ENCODE measurements around the gene HEATR5B.

The HEATR5B gene

DNA sequence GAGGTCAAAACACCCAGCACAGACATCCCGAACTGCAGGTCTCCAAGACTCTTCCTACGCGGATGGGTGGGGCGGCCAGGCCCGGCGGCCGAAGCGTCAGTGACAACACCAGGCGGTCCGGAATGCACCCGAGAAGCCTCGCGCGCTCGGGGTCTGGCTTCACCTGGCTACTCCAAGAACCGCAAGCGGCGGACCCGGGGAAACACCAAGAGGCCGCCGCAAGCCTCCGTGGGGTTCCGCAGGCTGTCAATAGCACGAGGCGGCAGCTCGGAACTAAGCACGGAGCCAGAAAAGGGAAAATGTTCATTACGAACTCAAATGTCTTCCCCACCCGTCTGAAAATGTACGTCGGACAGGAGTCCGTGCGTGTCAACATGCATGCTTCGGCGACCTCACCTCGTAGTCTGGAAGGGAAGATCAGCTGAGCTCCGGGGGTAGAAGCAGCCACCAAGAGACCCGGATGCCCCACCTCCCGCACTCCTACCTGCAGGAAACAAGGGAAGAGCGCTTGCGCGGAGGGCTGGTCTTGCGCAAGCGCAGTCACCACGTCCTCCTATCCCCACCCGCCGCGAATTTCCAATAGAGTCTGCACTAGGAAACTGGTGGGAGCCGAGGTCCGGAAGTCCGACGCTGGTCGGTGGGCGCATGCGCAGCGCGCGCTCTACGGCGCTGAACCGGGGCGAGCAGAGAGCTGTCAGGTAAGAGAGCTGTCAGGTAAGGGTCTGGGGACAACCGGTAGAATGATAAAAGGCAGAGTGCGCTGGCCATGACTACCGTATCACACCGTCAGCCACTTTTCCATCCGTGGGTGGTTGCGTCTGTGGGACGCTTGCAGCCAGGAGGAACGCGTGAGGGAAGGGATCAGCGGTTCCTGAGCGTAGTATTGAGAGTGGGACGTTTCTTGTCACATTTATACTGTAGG is at the start of gene HEATR5B, which contains the start of gene GPATCH11:
TSS of gene HEATR5B (minus strand) at position 500 of the 922 bp plus-strand sequence. CDS start 958 bp downstream, outside the sequence.
TSS of gene GPATCH11 (plus strand) at position 646 of the 922 bp plus-strand sequence. CDS start 3,864 bp downstream, outside the sequence.
- DNase-seq (ENCODE audit: low read depth): peak; percentile 73

- DNase-seq (ENCODE audit: low read depth): no peak
Measured at GRCh38 chr2:37132914-37133313, 48.7 kb upstream of the HEATR5B start.

- DNase-seq (ENCODE audit: low read depth): no peak
Measured at GRCh38 chr2:37125416-37125815, 41.2 kb upstream of the HEATR5B start.

DNA sequence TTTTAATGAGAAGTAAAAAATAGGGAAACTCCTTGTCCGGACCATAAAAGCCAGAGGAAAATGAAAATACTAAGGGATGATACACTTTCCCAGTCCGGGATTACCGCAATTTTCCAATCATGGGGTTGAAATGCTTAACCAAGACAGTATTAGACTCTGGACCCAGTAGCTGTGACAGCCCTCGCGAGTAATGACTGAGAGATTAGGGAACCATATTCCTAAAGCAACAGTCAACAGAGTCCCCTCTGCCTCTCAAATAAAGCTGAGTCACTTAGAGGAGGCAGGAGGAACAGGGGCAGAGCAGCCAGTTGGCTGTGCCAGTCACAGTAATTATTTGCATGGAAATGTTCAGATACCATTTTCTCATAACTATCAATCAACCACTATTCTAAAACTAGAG is 35.0 kb upstream of the HEATR5B start:
- DNase-seq (ENCODE audit: low read depth): no peak

- no peak for DNase-seq (ENCODE audit: low read depth)
Measured at GRCh38 chr2:37117566-37117965, 33.4 kb upstream of the HEATR5B start.

DNA sequence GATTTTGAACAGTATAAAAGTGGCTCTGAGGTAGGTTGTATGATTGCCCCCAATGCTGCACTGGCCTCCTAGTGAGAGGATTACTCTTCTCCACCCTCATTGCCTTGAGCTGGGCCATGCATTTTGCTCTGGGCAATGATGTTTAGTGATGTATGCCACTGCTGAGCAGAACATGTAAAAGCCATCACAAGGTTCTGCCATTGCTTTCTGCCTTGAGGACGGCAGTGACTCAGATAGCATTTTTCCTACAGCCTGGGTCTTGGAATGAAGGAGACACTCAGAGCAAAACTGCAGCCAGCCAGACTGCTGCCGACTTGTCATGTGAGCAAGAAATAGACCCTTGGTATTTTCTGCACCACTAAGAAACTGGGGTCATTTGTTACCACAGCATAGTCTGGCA is 27.8 kb upstream of the HEATR5B start:
- no peak for DNase-seq (ENCODE audit: low read depth)

GRCh38 chr2:37110306-37111212 is 26.4 kb upstream of the HEATR5B start:
- DNase-seq (ENCODE audit: low read depth): no peak

DNA sequence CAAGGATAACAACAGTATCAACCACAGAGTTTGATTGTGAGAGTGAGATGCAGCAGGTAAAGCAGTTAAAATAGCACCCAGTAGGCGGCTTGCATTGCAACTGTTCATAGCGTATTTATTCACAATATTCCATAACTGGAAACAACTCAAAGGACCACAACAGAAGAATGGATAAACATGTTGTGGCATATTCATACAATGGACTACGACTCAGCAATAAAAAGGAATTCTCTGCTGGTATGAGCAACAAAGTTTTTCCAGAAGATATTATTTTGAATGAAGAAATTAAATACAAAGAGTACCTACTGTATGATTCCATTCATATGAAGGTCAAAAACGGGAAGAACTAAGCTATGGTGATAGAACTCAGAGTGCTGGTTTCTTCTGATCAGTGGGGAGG is 25.4 kb upstream of the HEATR5B start:
- no peak for DNase-seq (ENCODE audit: low read depth)

DNA sequence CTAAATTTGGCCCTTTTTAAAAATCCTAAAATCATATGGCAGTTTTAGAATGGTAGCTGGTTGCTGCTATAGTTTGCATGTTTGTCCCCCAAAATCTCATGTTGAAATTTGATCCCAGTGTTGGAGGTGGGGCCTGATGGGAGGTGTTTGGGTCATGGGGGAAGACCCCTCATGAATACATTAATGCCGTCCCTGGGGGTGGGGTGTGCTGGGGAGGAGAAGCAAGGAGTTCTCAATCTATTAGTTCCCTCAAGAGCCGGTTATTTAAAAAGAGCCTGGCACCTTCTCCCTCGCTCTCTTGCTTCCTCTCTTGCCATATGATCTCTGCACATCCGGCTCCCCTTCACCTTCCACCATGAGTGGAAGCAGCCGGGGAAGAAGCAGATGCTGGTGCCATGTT is 21.0 kb upstream of the HEATR5B start:
- DNase-seq (ENCODE audit: low read depth): no peak

GRCh38 chr2:37104178-37104577 is 20.0 kb upstream of the HEATR5B start:
- no peak for DNase-seq (ENCODE audit: low read depth)

GRCh38 chr2:37102588-37102987 is 18.4 kb upstream of the HEATR5B start:
- no peak for DNase-seq (ENCODE audit: low read depth)

DNA sequence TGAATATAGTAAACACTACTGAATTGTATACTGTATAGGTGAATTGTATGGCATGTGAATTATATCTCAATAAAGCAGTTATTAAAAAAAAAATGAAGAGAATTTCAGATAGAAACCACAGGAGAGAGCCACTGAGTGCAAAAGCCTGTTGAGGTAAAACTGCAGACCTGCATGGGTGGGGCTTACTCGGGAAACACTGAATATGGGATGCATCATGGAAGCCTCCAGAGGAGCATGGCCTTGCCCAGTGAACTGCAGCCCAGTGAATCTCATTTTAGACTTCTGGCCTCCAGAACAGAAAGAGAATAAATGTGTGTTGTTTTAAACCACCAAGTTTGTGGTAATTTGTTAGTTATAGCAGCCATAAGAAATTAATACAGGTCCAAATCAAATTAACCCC is 15.9 kb upstream of the HEATR5B start:
- no peak for DNase-seq (ENCODE audit: low read depth)

DNA sequence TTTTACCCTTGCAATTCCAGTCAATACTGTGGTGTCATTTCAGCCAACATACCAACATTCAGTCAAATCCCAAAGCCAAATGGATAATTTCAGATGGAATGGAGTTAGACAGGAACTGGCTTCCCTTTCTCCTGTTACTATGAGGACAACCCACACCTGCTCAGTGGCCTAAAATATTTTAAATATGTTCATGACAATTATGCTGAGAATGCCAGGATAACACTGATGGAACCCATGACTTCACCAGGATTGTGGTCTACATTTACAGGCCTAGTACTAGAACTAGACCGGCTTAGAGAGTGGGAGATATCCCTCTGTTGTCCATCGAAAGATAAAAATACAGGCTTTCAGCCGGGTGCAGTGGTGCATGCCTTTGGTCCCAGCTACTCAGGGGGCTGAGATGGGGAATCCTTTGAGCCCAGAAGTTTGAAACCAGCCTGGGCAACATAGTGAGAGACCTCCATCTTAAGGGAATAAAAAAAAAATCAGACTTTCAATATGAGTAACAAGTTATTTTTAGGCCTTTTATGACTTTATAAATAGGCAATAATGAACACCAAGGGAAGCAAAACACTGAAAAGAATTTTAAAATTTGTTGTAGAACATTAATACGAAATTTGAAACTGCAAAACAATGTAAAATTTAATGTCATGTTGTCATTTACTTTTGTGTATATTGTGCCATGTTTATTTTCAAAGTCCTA is 14.4 kb upstream of the HEATR5B start:
- DNase-seq (ENCODE audit: low read depth): no peak

DNA sequence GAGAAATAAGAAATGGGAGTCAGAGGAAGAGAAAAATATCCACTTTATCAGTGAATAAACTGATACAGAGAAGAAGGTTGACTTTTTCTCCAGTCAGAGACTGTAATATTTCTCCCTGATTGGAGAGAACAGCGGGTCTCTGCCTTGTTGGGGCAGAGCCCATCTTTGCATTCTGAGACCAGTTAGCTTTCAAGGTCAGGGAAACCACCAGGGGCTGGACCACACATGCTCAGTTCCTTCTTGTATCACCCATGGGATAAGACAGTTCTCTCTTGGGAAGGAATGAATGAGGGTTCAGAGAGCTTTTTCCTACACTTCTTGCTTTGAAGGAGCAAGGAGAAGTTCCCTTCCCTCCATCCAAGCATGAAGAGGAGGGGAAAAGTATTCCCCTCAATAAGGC is 12.4 kb upstream of the HEATR5B start:
- no peak for DNase-seq (ENCODE audit: low read depth)

DNA sequence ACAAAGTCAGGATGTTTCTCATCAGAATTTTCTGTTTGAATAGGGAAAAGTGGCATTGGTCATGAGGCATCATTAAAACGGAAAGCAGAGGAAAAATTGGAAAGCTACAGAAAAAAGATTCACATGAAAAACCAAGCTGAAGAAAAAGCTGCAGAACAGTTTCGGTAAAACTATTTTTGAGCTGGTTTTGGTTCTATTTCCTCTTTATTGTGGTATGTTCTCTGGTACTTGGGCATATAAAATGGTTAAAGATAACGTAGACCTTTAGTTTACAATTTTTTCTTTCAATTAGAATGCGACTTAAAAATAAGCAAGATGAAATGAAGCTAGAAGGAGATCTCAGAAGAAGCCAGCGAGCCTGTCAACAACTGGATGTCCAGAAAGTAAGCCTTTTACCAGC is 7.7 kb upstream of the HEATR5B start:
- no peak for DNase-seq (ENCODE audit: low read depth)

DNA sequence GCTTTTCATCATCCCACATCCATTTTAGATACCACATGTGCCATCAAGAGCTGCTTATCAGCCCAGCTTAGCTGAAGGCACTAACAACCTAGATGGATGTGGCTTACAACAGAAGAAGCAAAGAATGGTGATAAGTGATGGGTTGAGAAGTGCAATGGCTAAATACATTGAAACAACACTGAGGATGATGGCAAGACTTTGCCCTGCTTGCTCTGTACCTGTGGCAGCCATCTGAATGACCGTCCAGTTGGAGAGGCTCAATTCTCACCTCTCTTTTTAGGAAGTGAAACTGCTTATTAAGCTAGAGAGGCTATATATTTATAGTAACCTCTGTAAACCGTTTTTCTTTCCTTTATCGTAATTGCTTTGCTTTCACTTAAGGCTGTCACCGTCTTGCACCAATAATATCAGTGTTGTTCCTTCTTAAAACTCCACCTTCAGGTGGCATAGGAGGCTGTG is 5.9 kb upstream of the HEATR5B start:
- DNase-seq (ENCODE audit: low read depth): no peak

- DNase-seq (ENCODE audit: low read depth): peak; percentile 31
Measured at GRCh38 chr2:37085731-37086147, 1.6 kb upstream of the HEATR5B start.

GRCh38 chr2:37084797-37085196 is 625 bp upstream of the HEATR5B start:
- no peak for DNase-seq (ENCODE audit: low read depth)

DNA sequence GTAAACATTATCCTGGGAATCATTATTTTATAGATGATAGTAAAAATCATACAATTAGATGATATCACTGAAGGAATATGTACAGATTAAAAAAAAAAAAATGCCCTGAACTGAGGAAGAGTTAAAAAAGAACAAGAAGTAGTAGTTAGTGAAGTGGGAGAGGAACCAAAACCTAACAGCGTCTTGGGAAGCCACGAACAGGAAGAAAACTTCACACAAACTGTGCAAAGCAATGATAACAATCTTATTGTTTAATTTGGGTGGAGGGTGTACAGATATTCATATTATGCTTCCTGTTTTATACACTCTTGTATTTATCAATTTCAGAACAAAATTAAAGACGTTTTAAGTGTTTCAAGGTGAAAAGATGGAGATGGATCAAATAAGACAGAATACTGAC is 3.5 kb downstream of the HEATR5B start:
- DNase-seq (ENCODE audit: low read depth): no peak

GRCh38 chr2:37080266-37080665 is 3.9 kb downstream of the HEATR5B start:
- DNase-seq (ENCODE audit: low read depth): no peak

DNA sequence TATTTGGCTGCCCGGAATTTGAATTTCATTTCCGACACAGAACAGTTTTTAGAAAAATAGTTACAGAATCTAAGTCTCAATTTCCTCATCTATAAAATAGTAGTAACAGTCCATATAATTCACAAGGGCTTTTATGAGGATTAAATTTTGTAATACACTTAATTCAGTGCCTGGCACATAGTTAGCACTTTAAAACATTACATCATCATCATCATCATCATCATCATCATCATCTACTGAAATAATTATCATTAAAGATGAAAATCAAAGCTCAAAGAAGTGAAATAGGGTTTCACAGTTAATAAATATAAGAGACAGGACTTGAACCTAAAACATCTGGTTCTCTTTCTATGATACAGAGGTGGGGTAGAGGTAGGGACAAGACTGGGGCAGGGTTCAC is 13.2 kb downstream of the HEATR5B start:
- no peak for DNase-seq (ENCODE audit: low read depth)

DNA sequence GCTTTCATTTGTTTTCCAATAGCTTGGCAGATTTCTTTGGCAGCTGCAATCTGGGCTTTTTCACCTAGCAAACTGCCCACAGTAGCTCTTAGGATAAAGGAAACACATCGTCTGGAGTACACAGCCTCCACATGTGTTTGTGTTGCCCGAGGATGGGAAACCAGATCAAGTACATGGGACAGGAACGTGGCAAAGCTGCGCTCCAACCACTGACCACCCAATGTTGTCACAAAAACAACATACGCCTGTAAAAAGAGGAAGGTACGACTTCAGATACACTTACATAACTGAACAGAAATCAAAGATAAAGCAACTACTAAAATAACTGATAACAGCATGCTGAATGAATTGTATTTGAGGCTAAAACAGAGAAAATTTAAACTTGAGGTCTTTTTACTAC is 15.5 kb downstream of the HEATR5B start:
- DNase-seq (ENCODE audit: low read depth): no peak
